ENCODE measurements around the gene KRT4. TPM values are rescaled to one million over a fixed set of nuclear protein-coding genes. Genes with fewer than 3 reads are reported as not detected.

KRT4 gene
- polyA plus RNA-seq, 2 of the 4 experiments (the other 2 are of a cell fraction) = 2.1 to 12.8 TPM

DNA sequence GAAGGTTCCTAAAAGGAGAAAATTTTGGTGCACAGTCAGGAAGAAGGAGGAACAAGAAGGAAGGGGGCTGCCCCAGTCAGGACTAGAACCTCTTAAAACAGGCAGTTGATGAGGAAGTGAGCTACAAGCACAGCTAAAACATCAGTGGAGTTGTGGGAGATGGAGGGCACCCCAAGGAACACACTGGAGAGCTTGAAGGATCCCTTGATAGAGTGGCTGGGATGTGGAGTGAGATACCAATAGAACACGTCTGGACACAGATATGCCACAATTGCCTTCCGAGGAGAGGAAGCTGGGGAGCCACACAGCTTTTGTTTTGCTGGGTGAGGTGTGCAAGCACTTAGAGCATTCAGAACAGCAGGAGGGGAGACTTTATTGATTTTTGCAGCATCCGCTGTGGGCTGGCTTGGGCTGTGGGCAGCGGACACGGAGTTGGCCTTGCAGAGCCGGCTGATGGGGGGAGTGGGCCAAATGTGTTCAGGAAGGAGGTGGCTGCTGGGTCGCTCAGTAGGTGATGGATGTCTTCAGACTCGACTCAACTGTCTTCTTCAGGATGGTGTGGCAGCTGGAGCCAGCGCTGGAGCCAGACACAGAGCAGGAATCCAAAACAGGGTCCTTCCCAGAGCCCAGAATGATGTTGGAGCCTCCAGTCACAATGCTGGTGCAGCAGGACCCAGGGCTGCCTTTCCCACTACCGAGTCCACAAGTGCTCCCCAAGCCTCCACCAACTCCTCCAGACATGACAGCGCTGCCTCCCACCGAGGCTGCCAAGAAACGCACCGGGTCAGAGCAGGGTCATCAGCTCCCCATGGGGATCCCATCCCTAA, 24.9 kb upstream of the KRT4 start:
- FAIRE-seq (no peak), ATAC-seq (no peak), DNase-seq (ENCODE audit: low read depth in 1 of 2, low spot score in 1 of 2) (no peak)
- WGBS (ENCODE audit: missing lambda C conversion rate) = 75% methylated on average over 14 of the region's 14 CpGs
- no peaks in the 10 kb centered on the region for H3K9me3 ChIP-seq
- ChIA-PET POLR2A (interaction anchor here (0.6 kb wide), 1 partner anchor 168 kb away, joined by 3 read pairs; no protein-coding TSS in a partner anchor), CTCF (interaction anchor here (0.7 to 2.0 kb wide), 7 partner anchors 19 to 465 kb away, joined by 3 to 7 read pairs (median 4); no protein-coding TSS in a partner anchor)
- no peak overlapping the region for H3K27ac ChIP-seq
- TF ChIP-seq, protein P1, sequence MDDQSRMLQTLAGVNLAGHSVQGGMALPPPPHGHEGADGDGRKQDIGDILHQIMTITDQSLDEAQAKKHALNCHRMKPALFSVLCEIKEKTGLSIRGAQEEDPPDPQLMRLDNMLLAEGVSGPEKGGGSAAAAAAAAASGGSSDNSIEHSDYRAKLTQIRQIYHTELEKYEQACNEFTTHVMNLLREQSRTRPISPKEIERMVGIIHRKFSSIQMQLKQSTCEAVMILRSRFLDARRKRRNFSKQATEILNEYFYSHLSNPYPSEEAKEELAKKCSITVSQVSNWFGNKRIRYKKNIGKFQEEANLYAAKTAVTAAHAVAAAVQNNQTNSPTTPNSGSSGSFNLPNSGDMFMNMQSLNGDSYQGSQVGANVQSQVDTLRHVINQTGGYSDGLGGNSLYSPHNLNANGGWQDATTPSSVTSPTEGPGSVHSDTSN (IDR thresholded peaks at IDR 0.05) = no peak
- TF ChIP-seq RAD21 (conservative IDR thresholded peaks at IDR 0.05 in 1 of 2, IDR thresholded peaks at IDR 0.05 in 1 of 2) (no peak), JUN (IDR thresholded peaks at IDR 0.05) (no peak), HOXA7 (CRISPR knock-in tag; IDR thresholded peaks at IDR 0.05) (no peak), PHF8 (IDR thresholded peaks at IDR 0.05; ENCODE audit: borderline replicate concordance, low read depth) (no peak)
- H3K4me2 ChIP-seq = no peak overlapping the region
- no peak overlapping the region for H3K4me3 ChIP-seq
- peaks cover 13% of the 10 kb centered on the region; the same call in 2 of the 3 replicates for H3K4me1 ChIP-seq

DNA sequence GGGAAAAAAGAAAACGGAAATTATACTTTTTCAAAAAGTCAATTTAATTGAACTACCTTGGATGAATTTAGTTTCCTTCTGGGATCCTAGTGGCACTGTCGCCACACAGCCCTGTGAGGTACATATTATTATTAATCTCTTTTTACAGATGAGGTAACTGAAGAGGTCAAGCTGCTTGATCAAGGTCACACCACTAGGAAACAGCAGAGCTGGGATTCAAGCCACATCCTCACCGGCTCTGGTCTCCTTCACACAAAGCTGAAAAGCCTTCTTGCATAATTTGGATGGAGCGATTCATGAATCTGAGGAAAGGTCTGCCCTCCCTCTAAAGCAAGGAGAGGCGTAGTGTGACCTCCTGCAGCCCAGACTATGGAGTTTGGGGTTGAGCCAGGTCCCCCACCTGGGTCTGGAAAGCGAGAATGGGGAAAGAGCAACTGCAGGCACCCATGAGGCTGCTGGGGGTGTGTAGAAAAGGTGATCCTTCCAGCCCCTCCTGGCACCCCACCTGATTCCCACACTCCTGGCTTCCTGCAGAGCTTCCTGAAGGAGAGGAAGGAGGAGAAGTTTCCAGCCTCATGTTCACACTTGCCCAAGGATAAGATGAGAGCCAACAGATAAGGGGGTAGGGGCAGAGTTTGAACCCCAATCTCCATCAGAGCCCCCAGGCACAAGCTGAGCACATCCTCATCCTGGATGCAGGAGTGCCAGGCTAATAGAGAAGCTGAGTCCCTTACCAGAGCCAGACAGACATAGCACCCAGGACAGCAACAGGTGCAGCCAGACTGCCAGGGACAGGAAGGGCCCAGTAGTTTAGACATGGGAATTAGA, 24.1 kb upstream of the KRT4 start:
- DNase-seq (ENCODE audit: low read depth in 1 of 2, low spot score in 1 of 2) (no peak), ATAC-seq (no peak), FAIRE-seq (no peak)
- CTCF ChIA-PET = interaction anchor here (1.2 to 2.0 kb wide), 3 partner anchors 20 to 30 kb away, joined by 4 to 7 read pairs (median 4); no protein-coding TSS in a partner anchor
- TF ChIP-seq, protein P2, sequence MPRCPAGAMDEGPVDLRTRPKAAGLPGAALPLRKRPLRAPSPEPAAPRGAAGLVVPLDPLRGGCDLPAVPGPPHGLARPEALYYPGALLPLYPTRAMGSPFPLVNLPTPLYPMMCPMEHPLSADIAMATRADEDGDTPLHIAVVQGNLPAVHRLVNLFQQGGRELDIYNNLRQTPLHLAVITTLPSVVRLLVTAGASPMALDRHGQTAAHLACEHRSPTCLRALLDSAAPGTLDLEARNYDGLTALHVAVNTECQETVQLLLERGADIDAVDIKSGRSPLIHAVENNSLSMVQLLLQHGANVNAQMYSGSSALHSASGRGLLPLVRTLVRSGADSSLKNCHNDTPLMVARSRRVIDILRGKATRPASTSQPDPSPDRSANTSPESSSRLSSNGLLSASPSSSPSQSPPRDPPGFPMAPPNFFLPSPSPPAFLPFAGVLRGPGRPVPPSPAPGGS (IDR thresholded peaks at IDR 0.05) = no peak
- TF ChIP-seq CHD2 (IDR thresholded peaks at IDR 0.05; ENCODE audit: low read length, partially characterized antibody) (no peak), FOXS1 (CRISPR knock-in tag; IDR thresholded peaks at IDR 0.05) (no peak), RCOR1 (IDR thresholded peaks at IDR 0.05; ENCODE audit: low read depth, low read length) (no peak), SMC3 (IDR thresholded peaks at IDR 0.05) (no peak), HOXB5 (CRISPR knock-in tag; IDR thresholded peaks at IDR 0.05) (no peak), GATA3 (IDR thresholded peaks at IDR 0.05; ENCODE audit: borderline replicate concordance) (no peak), ZFP36 (IDR thresholded peaks at IDR 0.05; ENCODE audit: borderline replicate concordance, partially characterized antibody) (no peak), MAZ (IDR thresholded peaks at IDR 0.05; ENCODE audit: borderline replicate concordance, low read depth, low read length) (no peak), KDM5A (IDR thresholded peaks at IDR 0.05) (no peak), CBX8 (IDR thresholded peaks at IDR 0.05) (no peak)
- TF ChIP-seq, protein P3, sequence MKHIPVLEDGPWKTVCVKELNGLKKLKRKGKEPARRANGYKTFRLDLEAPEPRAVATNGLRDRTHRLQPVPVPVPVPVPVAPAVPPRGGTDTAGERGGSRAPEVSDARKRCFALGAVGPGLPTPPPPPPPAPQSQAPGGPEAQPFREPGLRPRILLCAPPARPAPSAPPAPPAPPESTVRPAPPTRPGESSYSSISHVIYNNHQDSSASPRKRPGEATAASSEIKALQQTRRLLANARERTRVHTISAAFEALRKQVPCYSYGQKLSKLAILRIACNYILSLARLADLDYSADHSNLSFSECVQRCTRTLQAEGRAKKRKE (CRISPR knock-in tag; IDR thresholded peaks at IDR 0.05; ENCODE audit: low read depth) = no peak
- Histone ChIP-seq H3K4me3 (no peak overlapping the region), H3K4me2 (no peak overlapping the region; the same call in 2 of the 3 replicates), H3K9me3 (no peaks in the 10 kb centered on the region), H3K27ac (no peak overlapping the region), H3K4me1 (peaks cover 13% of the 10 kb centered on the region; the same call in 2 of the 3 replicates)
- WGBS (ENCODE audit: missing lambda C conversion rate) = 85% methylated on average over 6 of the region's 6 CpGs
- POLR2A ChIA-PET = interaction anchor here (0.6 kb wide), 1 partner anchor 169 kb away, joined by 3 read pairs; no protein-coding TSS in a partner anchor

DNA sequence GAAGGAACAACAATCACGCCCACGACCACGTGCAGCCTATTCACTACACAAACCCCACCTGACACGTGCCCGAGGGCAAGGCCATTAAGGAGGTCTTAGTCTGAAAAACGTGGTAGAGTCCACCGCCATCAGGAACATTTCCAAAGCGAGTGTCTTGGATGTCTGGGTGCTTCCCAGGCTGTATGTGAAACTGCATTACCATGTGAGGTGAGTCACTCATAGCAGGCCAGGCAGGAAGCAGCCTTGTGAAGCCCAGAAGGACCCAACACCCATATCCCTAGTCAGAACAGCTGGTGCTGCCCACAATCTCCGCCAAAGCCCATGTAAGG, 23.5 kb upstream of the KRT4 start:
- TF ChIP-seq HEYL (CRISPR knock-in tag; IDR thresholded peaks at IDR 0.05) = no peak
- TF ChIP-seq, protein P1 (IDR thresholded peaks at IDR 0.05) = no peak
- TF ChIP-seq FOSL2 (IDR thresholded peaks at IDR 0.05) = no peak
- TF ChIP-seq FOSL2 (CRISPR knock-in tag; IDR thresholded peaks at IDR 0.05) = peak; percentile 26; the same call in 1 of the 2 replicates
- TF ChIP-seq FOXS1 (CRISPR knock-in tag; IDR thresholded peaks at IDR 0.05) = no peak
- no peak for TF ChIP-seq CBX2 (IDR thresholded peaks at IDR 0.05; ENCODE audit: borderline replicate concordance, low read depth)
- DNase-seq (ENCODE audit: low read depth in 1 of 2, low spot score in 1 of 2) (peak; percentile 49 to 50), ATAC-seq (peak; percentile 49 to 67; a peak in 4 of 6 replicates), FAIRE-seq (no peak)
- no peak overlapping the region for H3K4me3 ChIP-seq
- peaks cover 13% of the 10 kb centered on the region; the same call in 2 of the 3 replicates for H3K4me1 ChIP-seq
- peak overlapping the region in 1 of 2 experiments; percentile 12; a peak in 1 of 6 replicates for H3K27ac ChIP-seq
- no peaks in the 10 kb centered on the region for H3K9me3 ChIP-seq
- H3K4me2 ChIP-seq = no peak overlapping the region; the same call in 2 of the 3 replicates
- WGBS (ENCODE audit: missing lambda C conversion rate) = 75% methylated on average over 9 of the region's 9 CpGs
- CTCF ChIA-PET = interaction anchor here (1.6 kb wide), 1 partner anchor 28 kb away, joined by 7 read pairs; no protein-coding TSS in a partner anchor
- POLR2A ChIA-PET = no interaction called here

All from A549 (cell line).